ENCODE data around the gene AQP6. TPM values are rescaled to one million over a fixed set of nuclear protein-coding genes. Genes with fewer than 3 reads are reported as not detected.

Gene AQP6
- total RNA-seq, 1 donor from 2014 or later, result not detected

Other genes starting within 250 kb of the AQP6 start
- 433 and 441 TPM in 2 replicates for gene TMBIM6, start 231.4 kb upstream of the AQP6 start, total RNA-seq
- 12.8 and 14.0 TPM in 2 replicates for gene NCKAP5L, start 144.5 kb upstream of the AQP6 start, total RNA-seq
- gene BCDIN3D, start 129.8 kb upstream of the AQP6 start, total RNA-seq, result 2.8 and 4.3 TPM in 2 replicates
- gene FAIM2, start 69.0 kb upstream of the AQP6 start, total RNA-seq, result not detected in 2 replicates
- not detected in 2 replicates for gene AQP2, start 22.2 kb upstream of the AQP6 start, total RNA-seq
- gene AQP5, start 11.1 kb upstream of the AQP6 start, total RNA-seq, result 0.47 and 1.4 TPM in 2 replicates
- 19.9 and 67.1 TPM in 2 replicates for gene RACGAP1, start 52.5 kb downstream of the AQP6 start, total RNA-seq
- under 0.01 and 0.14 TPM in 2 replicates for gene ASIC1, start 84.6 kb downstream of the AQP6 start, total RNA-seq
- 70.1 and 163 TPM in 2 replicates for gene SMARCD1, start 112.4 kb downstream of the AQP6 start, total RNA-seq
- gene GPD1, start 131.1 kb downstream of the AQP6 start, total RNA-seq, result not detected in 2 replicates
- gene COX14, start 139.3 kb downstream of the AQP6 start, total RNA-seq, result 23.4 and 45.1 TPM in 2 replicates
- gene CERS5, start 194.4 kb downstream of the AQP6 start, total RNA-seq, result 24.5 and 46.0 TPM in 2 replicates